ENCODE measurements around the gene TLK1. TPM values are rescaled to one million over a fixed set of nuclear protein-coding genes. Genes with fewer than 3 reads are reported as not detected.

TLK1 gene
- total and polyA plus RNA-seq, 2 donors (not counting 1 experiment from before 2014, with no cell fraction given), result 23.5 to 29.9 TPM

GRCh38 chr2:171187819-171188218 lies 27.1 kb upstream of the TLK1 start:
- no peak for DNase-seq (ENCODE audit: low read depth in 2 of 2)
- Histone ChIP-seq H3K9ac (ENCODE audit: insufficient read depth, low read length) (no peak overlapping the region), H3K36me3 (ENCODE audit: control insufficient read depth, insufficient read depth, low read length) (no peaks in the 10 kb centered on the region), H3K9me3 (ENCODE audit: control insufficient read depth, insufficient read depth, low read depth, low read length) (no peaks in the 10 kb centered on the region), H3K4me3 (replicated peaks in 1 of 4; ENCODE audit: control extremely low read depth in 1 of 4, insufficient read depth in 1 of 4, low read depth in 3 of 4, low read length in 4 of 4) (no peak overlapping the region), H3K4me1 (ENCODE audit: control insufficient read depth, extremely low read depth, insufficient read depth, low read length) (peaks cover 6% of the 10 kb centered on the region), H3K27ac (ENCODE audit: insufficient read depth, low read length) (no peak overlapping the region), H3K79me2 (ENCODE audit: control insufficient read depth, insufficient read depth, low read length) (no peaks in the 10 kb centered on the region), H3K4me2 (ENCODE audit: extremely low read depth, insufficient read depth, low read length) (no peak overlapping the region), H4K20me1 (ENCODE audit: control insufficient read depth, extremely low read depth, insufficient read depth, low read length) (no peaks in the 10 kb centered on the region), H3K27me3 (ENCODE audit: control insufficient read depth, insufficient read depth, low read length) (no peaks in the 10 kb centered on the region), H2AFZ (ENCODE audit: low read length) (no peak overlapping the region)
- TF ChIP-seq EZH2 (IDR thresholded peaks at IDR 0.05; ENCODE audit: low read length, missing control alignments) (no peak), CTCF (conservative IDR thresholded peaks at IDR 0.05 in 1 of 2, IDR thresholded peaks at IDR 0.05 in 1 of 2; ENCODE audit: low read depth in 1 of 2, low read length in 2 of 2) (no peak)

- Histone ChIP-seq H2AFZ (ENCODE audit: low read length) (no peak overlapping the region), H3K27ac (ENCODE audit: insufficient read depth, low read length) (no peak overlapping the region), H3K27me3 (ENCODE audit: control insufficient read depth, insufficient read depth, low read length) (no peaks in the 10 kb centered on the region), H3K36me3 (ENCODE audit: control insufficient read depth, insufficient read depth, low read length) (no peaks in the 10 kb centered on the region), H3K4me1 (ENCODE audit: control insufficient read depth, extremely low read depth, insufficient read depth, low read length) (peaks cover 6% of the 10 kb centered on the region), H3K4me2 (ENCODE audit: extremely low read depth, insufficient read depth, low read length) (no peak overlapping the region), H3K9ac (ENCODE audit: insufficient read depth, low read length) (no peak overlapping the region), H3K4me3 (replicated peaks in 1 of 4; ENCODE audit: control extremely low read depth in 1 of 4, insufficient read depth in 1 of 4, low read depth in 3 of 4, low read length in 4 of 4) (no peak overlapping the region), H3K9me3 (ENCODE audit: control insufficient read depth, insufficient read depth, low read depth, low read length) (no peaks in the 10 kb centered on the region), H3K79me2 (ENCODE audit: control insufficient read depth, insufficient read depth, low read length) (no peaks in the 10 kb centered on the region), H4K20me1 (ENCODE audit: control insufficient read depth, extremely low read depth, insufficient read depth, low read length) (no peaks in the 10 kb centered on the region)
- no peak for DNase-seq (ENCODE audit: low read depth in 2 of 2)
- no peak for TF ChIP-seq EZH2 (IDR thresholded peaks at IDR 0.05; ENCODE audit: low read length, missing control alignments)
- no peak for TF ChIP-seq CTCF (conservative IDR thresholded peaks at IDR 0.05 in 1 of 2, IDR thresholded peaks at IDR 0.05 in 1 of 2; ENCODE audit: low read depth in 1 of 2, low read length in 2 of 2)
These were observed 26.5 kb upstream of the TLK1 start for GRCh38 chr2:171187177-171187576.

- Histone ChIP-seq H3K4me3 (replicated peaks in 1 of 4; ENCODE audit: control extremely low read depth in 1 of 4, insufficient read depth in 1 of 4, low read depth in 3 of 4, low read length in 4 of 4) (no peak overlapping the region), H2AFZ (ENCODE audit: low read length) (peak overlapping the region; percentile 66), H3K9ac (ENCODE audit: insufficient read depth, low read length) (no peak overlapping the region), H3K4me1 (ENCODE audit: control insufficient read depth, extremely low read depth, insufficient read depth, low read length) (peaks cover 6% of the 10 kb centered on the region), H3K79me2 (ENCODE audit: control insufficient read depth, insufficient read depth, low read length) (no peaks in the 10 kb centered on the region), H3K36me3 (ENCODE audit: control insufficient read depth, insufficient read depth, low read length) (no peaks in the 10 kb centered on the region), H3K9me3 (ENCODE audit: control insufficient read depth, insufficient read depth, low read depth, low read length) (no peaks in the 10 kb centered on the region), H4K20me1 (ENCODE audit: control insufficient read depth, extremely low read depth, insufficient read depth, low read length) (no peaks in the 10 kb centered on the region), H3K27me3 (ENCODE audit: control insufficient read depth, insufficient read depth, low read length) (no peaks in the 10 kb centered on the region), H3K27ac (ENCODE audit: insufficient read depth, low read length) (peak overlapping the region; percentile 8), H3K4me2 (ENCODE audit: extremely low read depth, insufficient read depth, low read length) (no peak overlapping the region)
- TF ChIP-seq EZH2 (IDR thresholded peaks at IDR 0.05; ENCODE audit: low read length, missing control alignments) (no peak), CTCF (conservative IDR thresholded peaks at IDR 0.05 in 1 of 2, IDR thresholded peaks at IDR 0.05 in 1 of 2; ENCODE audit: low read depth in 1 of 2, low read length in 2 of 2) (no peak)
- DNase-seq (ENCODE audit: low read depth in 2 of 2), result peak; percentile 74 to 86
These were observed 25.2 kb upstream of the TLK1 start for GRCh38 chr2:171185941-171186340.

All from fibroblast of lung (primary cell).